Measurements from ENCODE around the gene TMEM132D.

GRCh38 chr12:129258781-129259318 lies 645.0 kb downstream of the TMEM132D start:
- no peak for TF ChIP-seq CTCF (conservative IDR thresholded peaks at IDR 0.05; ENCODE audit: low read length)
- TF ChIP-seq EZH2phosphoT487 (IDR thresholded peaks at IDR 0.05; ENCODE audit: borderline replicate concordance, low read depth, low read length) = no peak

Data from OCI-LY7 (cell line).